Measurements from ENCODE around the gene KCNJ3.

KCNJ3 gene

DNA sequence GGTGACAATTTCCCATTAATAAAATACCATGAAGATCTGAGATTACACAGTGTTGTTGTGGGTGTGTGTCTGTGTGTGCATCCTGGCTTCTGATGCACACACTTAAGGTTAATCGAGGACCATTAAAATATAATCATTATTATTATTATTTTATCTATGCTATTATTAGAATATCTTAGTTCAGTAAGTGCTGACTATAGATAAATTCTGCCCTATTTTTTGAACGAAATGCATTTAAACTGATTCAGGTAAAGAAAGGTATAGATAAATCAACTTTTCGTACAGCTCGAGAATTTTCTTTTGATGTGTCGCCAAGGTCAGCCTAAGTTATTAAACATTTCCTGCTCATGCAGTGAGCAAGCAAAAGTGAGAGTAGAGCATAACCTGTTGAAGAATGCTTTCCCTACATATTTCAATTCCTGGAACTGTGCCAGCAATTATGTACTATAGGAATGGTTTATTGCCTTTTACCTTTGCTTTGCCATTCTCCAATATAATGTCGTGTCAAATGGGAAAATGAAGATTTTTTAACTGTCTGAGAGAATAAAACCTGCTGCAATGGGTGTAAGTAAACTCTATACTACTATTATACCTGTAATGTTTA, 25.8 kb downstream of the KCNJ3 start:
- Histone ChIP-seq H3K4me2 (ENCODE audit: low read length) (no peak overlapping the region), H3K79me2 (ENCODE audit: low read length) (no peaks in the 10 kb centered on the region), H3K27me3 (ENCODE audit: low read depth, low read length) (no peaks in the 10 kb centered on the region), H3K27ac (ENCODE audit: low read length) (no peak overlapping the region), H3K9ac (ENCODE audit: low read length) (no peak overlapping the region), H3K36me3 (replicated peaks; ENCODE audit: low read depth, low read length) (no peaks in the 10 kb centered on the region), H3K4me3 (ENCODE audit: low read length) (no peak overlapping the region), H2AFZ (ENCODE audit: low read depth, low read length) (no peak overlapping the region), H3K9me3 (ENCODE audit: insufficient read depth, low read length) (no peaks in the 10 kb centered on the region), H4K20me1 (ENCODE audit: insufficient read depth, low read length) (no peaks in the 10 kb centered on the region), H3K4me1 (ENCODE audit: low read length) (no peaks in the 10 kb centered on the region)
- TF ChIP-seq EZH2phosphoT487 (IDR thresholded peaks at IDR 0.05; ENCODE audit: low read depth): no peak
- TF ChIP-seq, protein P1, sequence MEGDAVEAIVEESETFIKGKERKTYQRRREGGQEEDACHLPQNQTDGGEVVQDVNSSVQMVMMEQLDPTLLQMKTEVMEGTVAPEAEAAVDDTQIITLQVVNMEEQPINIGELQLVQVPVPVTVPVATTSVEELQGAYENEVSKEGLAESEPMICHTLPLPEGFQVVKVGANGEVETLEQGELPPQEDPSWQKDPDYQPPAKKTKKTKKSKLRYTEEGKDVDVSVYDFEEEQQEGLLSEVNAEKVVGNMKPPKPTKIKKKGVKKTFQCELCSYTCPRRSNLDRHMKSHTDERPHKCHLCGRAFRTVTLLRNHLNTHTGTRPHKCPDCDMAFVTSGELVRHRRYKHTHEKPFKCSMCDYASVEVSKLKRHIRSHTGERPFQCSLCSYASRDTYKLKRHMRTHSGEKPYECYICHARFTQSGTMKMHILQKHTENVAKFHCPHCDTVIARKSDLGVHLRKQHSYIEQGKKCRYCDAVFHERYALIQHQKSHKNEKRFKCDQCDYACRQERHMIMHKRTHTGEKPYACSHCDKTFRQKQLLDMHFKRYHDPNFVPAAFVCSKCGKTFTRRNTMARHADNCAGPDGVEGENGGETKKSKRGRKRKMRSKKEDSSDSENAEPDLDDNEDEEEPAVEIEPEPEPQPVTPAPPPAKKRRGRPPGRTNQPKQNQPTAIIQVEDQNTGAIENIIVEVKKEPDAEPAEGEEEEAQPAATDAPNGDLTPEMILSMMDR (IDR thresholded peaks at IDR 0.05; ENCODE audit: low read depth, low read length): no peak

DNA sequence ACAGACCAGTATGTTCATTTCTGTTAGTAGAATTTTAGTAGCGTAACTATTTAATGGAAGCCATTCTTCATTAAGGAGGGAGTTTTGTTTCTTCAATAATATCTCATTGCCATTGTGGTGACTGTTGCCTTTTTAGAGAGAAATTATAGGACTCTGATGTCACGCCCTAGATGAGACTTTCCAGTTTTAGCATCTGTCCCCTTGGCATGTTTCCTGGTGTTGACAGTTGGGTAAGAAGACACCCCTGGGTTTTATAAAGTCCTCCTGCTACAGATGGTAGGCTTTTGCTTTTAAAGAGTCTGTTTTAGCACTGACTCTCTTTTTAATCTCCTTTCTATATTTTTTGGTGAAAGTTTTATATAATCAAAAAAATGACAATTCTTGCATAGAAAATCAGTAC, 41.9 kb downstream of the KCNJ3 start:
- H3K9me3 ChIP-seq (ENCODE audit: insufficient read depth, low read length): no peaks in the 10 kb centered on the region
- no peaks in the 10 kb centered on the region for H3K27me3 ChIP-seq (ENCODE audit: low read depth, low read length)
- no peaks in the 10 kb centered on the region for H3K79me2 ChIP-seq (ENCODE audit: low read length)
- H3K4me2 ChIP-seq (ENCODE audit: low read length): no peak overlapping the region
- H2AFZ ChIP-seq (ENCODE audit: low read depth, low read length): no peak overlapping the region
- H4K20me1 ChIP-seq (ENCODE audit: insufficient read depth, low read length): no peaks in the 10 kb centered on the region
- no peak overlapping the region for H3K27ac ChIP-seq (ENCODE audit: low read length)
- H3K4me1 ChIP-seq (ENCODE audit: low read length): no peaks in the 10 kb centered on the region
- no peak for TF ChIP-seq EZH2phosphoT487 (IDR thresholded peaks at IDR 0.05; ENCODE audit: low read depth)
- TF ChIP-seq, protein P1 (IDR thresholded peaks at IDR 0.05; ENCODE audit: low read depth, low read length): no peak
- H3K4me3 ChIP-seq (ENCODE audit: low read length): no peak overlapping the region
- H3K36me3 ChIP-seq (replicated peaks; ENCODE audit: low read depth, low read length): no peaks in the 10 kb centered on the region
- no peak overlapping the region for H3K9ac ChIP-seq (ENCODE audit: low read length)

DNA sequence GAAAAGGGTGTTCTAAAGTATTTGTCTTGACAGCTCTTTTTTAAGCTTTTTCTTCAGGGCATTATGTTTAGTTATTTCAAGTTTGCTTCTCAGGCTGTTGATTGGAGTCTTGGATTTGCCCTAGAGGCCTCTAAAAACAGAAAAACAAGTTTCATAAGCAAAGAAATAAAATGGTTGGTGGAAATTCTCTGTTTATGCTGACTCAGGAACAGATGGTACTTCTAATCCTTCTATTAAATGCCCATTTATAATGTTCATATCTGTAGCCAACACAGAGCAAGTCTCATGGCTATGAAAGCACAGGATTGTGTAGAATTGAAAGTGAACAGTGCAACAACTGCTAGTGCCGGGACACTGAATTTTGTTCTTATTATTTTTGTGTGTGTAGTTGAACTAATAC, 60.4 kb downstream of the KCNJ3 start:
- H3K27me3 ChIP-seq (ENCODE audit: low read depth, low read length): no peaks in the 10 kb centered on the region
- H4K20me1 ChIP-seq (ENCODE audit: insufficient read depth, low read length): no peaks in the 10 kb centered on the region
- no peak overlapping the region for H3K4me3 ChIP-seq (ENCODE audit: low read length)
- no peak overlapping the region for H3K9ac ChIP-seq (ENCODE audit: low read length)
- no peak overlapping the region for H3K27ac ChIP-seq (ENCODE audit: low read length)
- no peaks in the 10 kb centered on the region for H3K79me2 ChIP-seq (ENCODE audit: low read length)
- H3K4me2 ChIP-seq (ENCODE audit: low read length): no peak overlapping the region
- no peaks in the 10 kb centered on the region for H3K36me3 ChIP-seq (replicated peaks; ENCODE audit: low read depth, low read length)
- H3K4me1 ChIP-seq (ENCODE audit: low read length): no peaks in the 10 kb centered on the region
- no peaks in the 10 kb centered on the region for H3K9me3 ChIP-seq (ENCODE audit: insufficient read depth, low read length)
- H2AFZ ChIP-seq (ENCODE audit: low read depth, low read length): no peak overlapping the region
- TF ChIP-seq, protein P1 (IDR thresholded peaks at IDR 0.05; ENCODE audit: low read depth, low read length): no peak
- no peak for TF ChIP-seq EZH2phosphoT487 (IDR thresholded peaks at IDR 0.05; ENCODE audit: low read depth)

DNA sequence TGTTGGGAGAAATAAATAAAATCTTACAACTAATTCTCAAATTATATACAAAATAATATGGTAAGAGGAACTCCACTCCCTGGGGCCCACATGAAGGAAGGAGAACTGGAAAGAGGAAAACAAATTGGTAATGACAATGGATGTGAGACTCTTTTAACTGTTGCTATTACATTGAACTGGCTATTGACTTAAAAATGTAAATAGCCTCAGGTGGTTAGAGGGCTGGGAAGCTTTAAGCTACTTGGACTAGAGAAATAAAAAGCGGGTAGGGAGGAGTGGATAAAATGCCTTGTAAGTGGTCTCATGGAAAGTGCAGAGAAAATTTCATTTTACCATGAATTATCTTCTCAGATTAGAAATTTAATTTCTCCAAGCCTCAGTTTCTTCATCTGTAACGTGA, 64.1 kb downstream of the KCNJ3 start:
- Histone ChIP-seq H3K9me3 (ENCODE audit: insufficient read depth, low read length) (no peaks in the 10 kb centered on the region), H3K27ac (ENCODE audit: low read length) (no peak overlapping the region), H3K4me1 (ENCODE audit: low read length) (no peaks in the 10 kb centered on the region), H2AFZ (ENCODE audit: low read depth, low read length) (no peak overlapping the region), H3K79me2 (ENCODE audit: low read length) (no peaks in the 10 kb centered on the region), H3K27me3 (ENCODE audit: low read depth, low read length) (no peaks in the 10 kb centered on the region), H4K20me1 (ENCODE audit: insufficient read depth, low read length) (no peaks in the 10 kb centered on the region), H3K4me2 (ENCODE audit: low read length) (no peak overlapping the region), H3K9ac (ENCODE audit: low read length) (no peak overlapping the region), H3K36me3 (replicated peaks; ENCODE audit: low read depth, low read length) (no peaks in the 10 kb centered on the region), H3K4me3 (ENCODE audit: low read length) (no peak overlapping the region)
- no peak for TF ChIP-seq EZH2phosphoT487 (IDR thresholded peaks at IDR 0.05; ENCODE audit: low read depth)
- TF ChIP-seq, protein P1 (IDR thresholded peaks at IDR 0.05; ENCODE audit: low read depth, low read length): no peak
